Fibroblast of lung (primary cell): ENCODE results near the gene CLDN14.

Source experiments
- CTCF ChIP-seq, 2 donors: IDR thresholded peaks in 1 of 2; conservative IDR thresholded peaks in 1 of 2; 1 replicate in 1 of 2; 2 replicates in 1 of 2; pipeline ENCODE4 v1.5.1; 2011 to 2012; ENCODE audit warnings: low read length in 2 of 2, control low read depth in 1 of 2, inconsistent platforms in 1 of 2, low read depth in 1 of 2, mild to moderate bottlenecking in 1 of 2
- EZH2 ChIP-seq: IDR thresholded peaks from 2 replicates; pipeline ENCODE4 v1.5.1; 2012; ENCODE audit warnings: low read length, control low read depth, mild to moderate bottlenecking; ENCODE audit errors: missing control alignments

DNA sequence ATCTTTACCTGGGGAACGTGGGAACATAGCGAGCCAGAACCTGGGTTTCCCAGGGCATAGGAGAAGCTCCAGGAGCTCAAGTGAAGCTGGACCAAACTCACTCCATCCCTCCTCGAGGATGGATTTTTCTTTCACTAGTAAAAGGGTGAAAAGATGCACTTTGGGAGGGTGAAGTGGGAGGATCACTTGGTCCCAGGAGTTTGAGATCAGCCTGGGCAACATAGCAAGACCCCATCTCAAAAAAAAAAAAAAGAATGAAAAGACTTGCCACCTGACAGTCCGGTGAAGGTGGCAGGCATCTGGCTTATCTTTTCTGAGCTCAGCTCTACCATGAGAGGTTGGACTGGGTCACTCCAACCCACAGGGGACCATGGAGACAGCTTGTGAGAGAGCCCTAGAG lies 52.4 kb downstream of the CLDN14 start:
- TF ChIP-seq EZH2 (no peak), CTCF (conservative IDR thresholded peaks at IDR 0.05 in 1 of 2, IDR thresholded peaks at IDR 0.05 in 1 of 2; ENCODE audit: low read depth in 1 of 2, low read length in 2 of 2) (no peak)
